ENCODE data around the gene FAM168B. TPM values are rescaled to one million over a fixed set of nuclear protein-coding genes. Genes with fewer than 3 reads are reported as not detected.

FAM168B gene
- total and polyA plus RNA-seq, 3 experiments from 2014 or later = 40.4 to 97.6 (median 93.1) TPM

GRCh38 chr2:131112529-131112928 is 19.3 kb upstream of the FAM168B start:
- H3K9me3 Mint-ChIP-seq = no peaks in the 10 kb centered on the region
- H3K4me3 Mint-ChIP-seq = no peak overlapping the region
- Histone ChIP-seq H3K27ac (ENCODE audit: low read depth, low read length) (no peak overlapping the region), H3K4me1 (ENCODE audit: insufficient read depth, low read length) (peaks cover 26% of the 10 kb centered on the region), H3K9me3 (ENCODE audit: low read length) (no peaks in the 10 kb centered on the region), H3K4me3 (ENCODE audit: low read length) (no peak overlapping the region), H3K36me3 (ENCODE audit: insufficient read depth, low read length) (no peaks in the 10 kb centered on the region), H3K27me3 (ENCODE audit: insufficient read depth, low read length, poor library complexity, severe bottlenecking) (no peaks in the 10 kb centered on the region)
- H3K4me1 Mint-ChIP-seq = peaks cover 66 to 88% (median 87%) of the 10 kb centered on the region in 3 donors
- no peak for DNase-seq
- CTCF ChIA-PET = no interaction called here
- no peaks in the 10 kb centered on the region for H3K27me3 Mint-ChIP-seq
- H3K27ac Mint-ChIP-seq = peak overlapping the region in 2 of 8 donors; percentile 51 to 68
- POLR2A ChIA-PET = interaction anchor here (0.6 kb wide), 1 partner anchor 9 kb away, joined by 9 read pairs; no protein-coding TSS in a partner anchor
- peaks cover 6 to 54% (median 22%) of the 10 kb centered on the region in 3 donors for H3K36me3 Mint-ChIP-seq

- Mint-ChIP-seq H3K27me3 (peaks cover 0 to 2% of the 10 kb centered on the region in 2 donors), H3K9me3 (peaks cover 0 to 3% (median 0%) of the 10 kb centered on the region in 5 donors), H3K4me1 (peaks cover 52 to 67% (median 65%) of the 10 kb centered on the region in 3 donors), H3K4me3 (peak overlapping the region; percentile 85 to 100 (median 96)), H3K36me3 (peaks cover 0 to 28% (median 10%) of the 10 kb centered on the region in 3 donors), H3K27ac (peak overlapping the region; percentile 81 to 99 (median 98))
- Histone ChIP-seq H3K36me3 (ENCODE audit: insufficient read depth, low read length) (no peaks in the 10 kb centered on the region), H3K9me3 (ENCODE audit: low read length) (no peaks in the 10 kb centered on the region), H3K4me3 (ENCODE audit: low read length) (peak overlapping the region; percentile 89), H3K4me1 (ENCODE audit: insufficient read depth, low read length) (peaks cover 44% of the 10 kb centered on the region), H3K27ac (ENCODE audit: low read depth, low read length) (peak overlapping the region; percentile 94), H3K27me3 (ENCODE audit: insufficient read depth, low read length, poor library complexity, severe bottlenecking) (no peaks in the 10 kb centered on the region)
- CTCF ChIA-PET = interaction anchor here (1.5 to 3.6 kb wide), 2 partner anchors 13 kb away, joined by 3 to 20 read pairs; partner anchors contain the start of gene FAM168B
- POLR2A ChIA-PET = interaction anchor here (2.6 kb wide), 1 partner anchor 13 kb away, joined by 38 read pairs; the partner anchor contains the start of gene FAM168B
- peak in 2 of 5 donors; percentile 13 to 19 for DNase-seq
Measured at GRCh38 chr2:131105950-131106801, 12.9 kb upstream of the FAM168B start.

- POLR2A ChIA-PET = interaction anchor here (1.3 to 2.6 kb wide), 3 partner anchors 11 to 64 kb away, joined by 3 to 38 read pairs (median 6); partner anchors contain the start of gene FAM168B
Measured at GRCh38 chr2:131105156-131105949, 12.1 kb upstream of the FAM168B start, which contains the start of gene PLEKHB2. PLEKHB2 (plus strand) TSS chr2:131105336; CDS start chr2:131120942, 15,606 bp downstream.

GRCh38 chr2:131104487-131105155 is 11.4 kb upstream of the FAM168B start:
- ChIA-PET CTCF (interaction anchor here (0.9 to 3.6 kb wide), 4 partner anchors 11 to 388 kb away, joined by 3 to 20 read pairs (median 6); partner anchors contain the start of genes FAM168B and MZT2A), POLR2A (interaction anchor here (1.3 to 2.6 kb wide), 3 partner anchors 10 to 64 kb away, joined by 3 to 38 read pairs (median 6); partner anchors contain the start of gene FAM168B)
- Mint-ChIP-seq H3K27me3 (peaks cover 0 to 2% of the 10 kb centered on the region in 2 donors), H3K36me3 (peaks cover 0 to 19% (median 2%) of the 10 kb centered on the region in 3 donors), H3K4me1 (peaks cover 42 to 54% (median 50%) of the 10 kb centered on the region in 3 donors), H3K27ac (peak overlapping the region; percentile 81 to 99 (median 98)), H3K9me3 (peaks cover 0 to 3% (median 0%) of the 10 kb centered on the region in 5 donors), H3K4me3 (peak overlapping the region; percentile 85 to 100 (median 96))
- peak overlapping the region; percentile 94 for H3K27ac ChIP-seq (ENCODE audit: low read depth, low read length)
- peak; percentile 24 to 77 (median 67) for DNase-seq
- H3K9me3 ChIP-seq (ENCODE audit: low read length) = no peaks in the 10 kb centered on the region
- H3K27me3 ChIP-seq (ENCODE audit: insufficient read depth, low read length, poor library complexity, severe bottlenecking) = no peaks in the 10 kb centered on the region
- no peaks in the 10 kb centered on the region for H3K36me3 ChIP-seq (ENCODE audit: insufficient read depth, low read length)
- H3K4me1 ChIP-seq (ENCODE audit: insufficient read depth, low read length) = peaks cover 33% of the 10 kb centered on the region
- H3K4me3 ChIP-seq (ENCODE audit: low read length) = peak overlapping the region; percentile 89

More at GRCh38 chr2:131105156-131105949, 12.1 kb upstream of the FAM168B start, which contains the start of gene PLEKHB2:
- Histone ChIP-seq H3K36me3 (ENCODE audit: insufficient read depth, low read length) (no peaks in the 10 kb centered on the region), H3K27ac (ENCODE audit: low read depth, low read length) (peak within 1 kb of the TSS; percentile 94), H3K4me1 (ENCODE audit: insufficient read depth, low read length) (peaks cover 37% of the 10 kb centered on the region), H3K4me3 (ENCODE audit: low read length) (peak within 1 kb of the TSS; percentile 89), H3K27me3 (ENCODE audit: insufficient read depth, low read length, poor library complexity, severe bottlenecking) (no peaks in the 10 kb centered on the region), H3K9me3 (ENCODE audit: low read length) (no peaks in the 10 kb centered on the region)
- Mint-ChIP-seq H3K4me3 (peak within 1 kb of the TSS; percentile 85 to 100 (median 96)), H3K4me1 (peaks cover 47 to 59% (median 57%) of the 10 kb centered on the region in 3 donors), H3K27ac (peak within 1 kb of the TSS; percentile 81 to 99 (median 98)), H3K27me3 (peaks cover 0 to 2% of the 10 kb centered on the region in 2 donors), H3K36me3 (peaks cover 0 to 23% (median 6%) of the 10 kb centered on the region in 3 donors), H3K9me3 (peaks cover 0 to 3% (median 0%) of the 10 kb centered on the region in 5 donors)
- CTCF ChIA-PET = interaction anchor here (0.9 to 3.6 kb wide), 4 partner anchors 12 to 387 kb away, joined by 3 to 20 read pairs (median 6); partner anchors contain the start of genes FAM168B and MZT2A
- DNase-seq = peak; percentile 90 to 95 (median 93)

- ChIA-PET CTCF (interaction anchor here (2.1 to 3.6 kb wide), 2 partner anchors 10 to 306 kb away, joined by 8 to 20 read pairs; partner anchors contain the start of gene FAM168B), POLR2A (interaction anchor here (0.7 to 2.6 kb wide), 4 partner anchors 9 to 922 kb away, joined by 3 to 38 read pairs (median 8); partner anchors contain the start of genes FAM168B and SMPD4)
- Histone ChIP-seq H3K4me1 (ENCODE audit: insufficient read depth, low read length) (peaks cover 30% of the 10 kb centered on the region), H3K36me3 (ENCODE audit: insufficient read depth, low read length) (no peaks in the 10 kb centered on the region), H3K27me3 (ENCODE audit: insufficient read depth, low read length, poor library complexity, severe bottlenecking) (no peaks in the 10 kb centered on the region), H3K4me3 (ENCODE audit: low read length) (no peak overlapping the region), H3K27ac (ENCODE audit: low read depth, low read length) (no peak overlapping the region), H3K9me3 (ENCODE audit: low read length) (no peaks in the 10 kb centered on the region)
- DNase-seq = no peak
- Mint-ChIP-seq H3K36me3 (peaks cover 0 to 9% (median 0%) of the 10 kb centered on the region in 3 donors), H3K27me3 (peaks cover 0 to 2% of the 10 kb centered on the region in 2 donors), H3K9me3 (peaks cover 0 to 3% (median 0%) of the 10 kb centered on the region in 5 donors), H3K27ac (peak overlapping the region in 6 of 8 donors; percentile 31 to 83 (median 74)), H3K4me3 (peak overlapping the region in 2 of 7 donors; percentile 33 to 63), H3K4me1 (peaks cover 34 to 43% (median 38%) of the 10 kb centered on the region in 3 donors)
Measured at GRCh38 chr2:131103165-131103564, 9.9 kb upstream of the FAM168B start.

GRCh38 chr2:131094463-131095281 is 1.4 kb upstream of the FAM168B start:
- no peak overlapping the region for H3K4me3 ChIP-seq (ENCODE audit: low read length)
- Mint-ChIP-seq H3K36me3 (peaks cover 0 to 13% (median 0%) of the 10 kb centered on the region in 3 donors), H3K27ac (peak overlapping the region in 6 of 8 donors; percentile 81 to 98 (median 96)), H3K9me3 (no peaks in the 10 kb centered on the region), H3K27me3 (peaks cover 0 to 3% of the 10 kb centered on the region in 2 donors), H3K4me1 (peaks cover 17 to 27% (median 26%) of the 10 kb centered on the region in 3 donors), H3K4me3 (peak overlapping the region; percentile 90 to 99 (median 94))
- no peak for DNase-seq
- no peaks in the 10 kb centered on the region for H3K36me3 ChIP-seq (ENCODE audit: insufficient read depth, low read length)
- H3K9me3 ChIP-seq (ENCODE audit: low read length) = no peaks in the 10 kb centered on the region
- peaks cover 22% of the 10 kb centered on the region for H3K4me1 ChIP-seq (ENCODE audit: insufficient read depth, low read length)
- no peaks in the 10 kb centered on the region for H3K27me3 ChIP-seq (ENCODE audit: insufficient read depth, low read length, poor library complexity, severe bottlenecking)
- CTCF ChIA-PET = interaction anchor here (3.6 kb wide), 1 partner anchor 9 kb away, joined by 20 read pairs; the partner anchor contains the start of gene PLEKHB2
- POLR2A ChIA-PET = interaction anchor here (1.4 kb wide), 1 partner anchor 10 kb away, joined by 6 read pairs; the partner anchor contains the start of gene PLEKHB2
- H3K27ac ChIP-seq (ENCODE audit: low read depth, low read length) = no peak overlapping the region

All from CD8-positive, alpha-beta memory T cell (primary cell).